Measurements from ENCODE around the gene FNDC4.
A peak's percentile ranks its signal among the peaks of the same experiment; 100 is the strongest.

Gene FNDC4

DNA sequence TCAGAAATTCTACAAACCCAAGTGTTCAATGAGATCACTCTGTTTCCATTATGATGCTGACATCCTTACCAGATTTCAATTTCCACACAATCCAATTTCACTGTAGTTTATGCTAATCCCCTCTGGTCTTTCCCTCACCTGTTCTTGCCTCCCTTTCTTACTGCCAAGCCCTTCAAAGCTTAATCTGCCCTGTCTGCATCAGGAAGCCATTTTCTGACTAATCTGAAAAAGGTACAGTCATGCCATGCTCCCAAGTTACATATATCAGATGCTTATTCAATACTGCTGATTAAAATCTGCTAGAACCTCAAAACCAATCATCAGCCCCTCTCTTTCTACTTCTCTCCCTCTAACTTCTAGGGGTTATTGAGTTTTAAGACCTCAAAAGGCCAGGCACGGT lies 43.9 kb downstream of the FNDC4 start:
- Mint-ChIP-seq H3K4me3 (no peak overlapping the region), H3K9me3 (no peaks in the 10 kb centered on the region), H3K4me1 (no peaks in the 10 kb centered on the region), H3K36me3 (peaks cover 37% of the 10 kb centered on the region), H3K27me3 (no peaks in the 10 kb centered on the region), H3K27ac (no peak overlapping the region)
- no peak for ATAC-seq

DNA sequence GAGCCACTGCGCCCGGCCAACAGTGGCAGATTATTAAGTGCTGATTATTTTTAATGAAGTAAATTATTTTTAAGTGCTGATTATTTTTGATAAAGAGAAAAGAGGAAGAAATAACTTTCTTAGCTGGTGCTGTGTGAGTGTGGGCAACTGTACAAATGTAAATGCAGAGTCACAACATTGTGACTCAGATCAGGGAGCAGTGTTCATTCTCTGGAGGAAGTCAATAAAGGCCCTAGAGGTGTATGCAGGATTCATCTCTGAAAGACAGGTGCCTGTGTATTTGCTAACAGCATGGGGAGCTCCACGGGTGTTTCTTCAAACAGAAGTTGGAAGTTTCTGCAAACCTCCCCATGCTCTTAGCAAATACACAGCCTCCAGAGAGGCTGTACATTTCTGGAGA lies 46.6 kb downstream of the FNDC4 start:
- Mint-ChIP-seq H3K27ac (no peak overlapping the region), H3K36me3 (peaks cover 33% of the 10 kb centered on the region), H3K4me3 (no peak overlapping the region), H3K27me3 (no peaks in the 10 kb centered on the region), H3K9me3 (no peaks in the 10 kb centered on the region), H3K4me1 (no peaks in the 10 kb centered on the region)
- ATAC-seq: no peak

DNA sequence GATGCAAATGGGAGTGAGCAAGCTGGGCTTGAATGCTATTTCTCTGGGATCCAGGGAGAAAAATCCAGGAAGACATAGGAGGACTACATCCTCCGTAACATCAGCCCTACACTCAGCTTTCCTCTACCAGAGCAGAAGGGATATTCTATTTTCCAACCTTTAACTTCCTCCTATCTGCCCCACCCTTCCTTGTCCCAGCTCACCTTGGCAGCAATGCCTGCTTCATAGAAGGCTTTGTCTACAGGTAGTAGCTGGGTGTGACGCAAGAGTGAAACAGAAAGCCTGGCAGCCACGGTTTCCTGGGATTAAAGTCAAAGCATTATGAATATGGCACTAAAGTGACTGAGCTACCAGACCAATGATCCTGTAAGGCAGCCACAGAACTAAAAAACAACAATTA lies 48.9 kb downstream of the FNDC4 start:
- Mint-ChIP-seq H3K36me3 (peaks cover 39% of the 10 kb centered on the region), H3K4me1 (peaks cover 9% of the 10 kb centered on the region), H3K27me3 (no peaks in the 10 kb centered on the region), H3K4me3 (no peak overlapping the region), H3K9me3 (no peaks in the 10 kb centered on the region), H3K27ac (no peak overlapping the region)
- no peak for ATAC-seq

DNA sequence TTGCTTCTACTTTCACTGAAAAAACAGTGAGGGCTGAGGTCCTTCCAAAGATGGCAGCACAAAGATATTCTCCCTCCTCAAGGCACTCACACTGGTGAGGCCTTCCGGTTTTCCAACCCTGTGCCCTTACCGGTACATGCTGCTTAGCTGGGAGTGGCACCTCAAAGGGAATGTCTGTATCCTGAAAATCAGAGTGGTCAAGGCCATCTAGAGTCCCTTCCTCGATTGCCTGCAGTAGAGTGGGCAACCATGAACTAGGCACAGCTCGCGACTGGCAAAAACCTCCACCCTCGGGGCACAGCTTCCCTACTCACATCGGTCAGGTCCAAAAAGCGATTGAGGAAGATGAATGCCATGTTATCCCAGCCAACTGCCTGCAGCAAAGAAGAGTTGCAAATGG lies 49.4 kb downstream of the FNDC4 start:
- Mint-ChIP-seq H3K4me3 (no peak overlapping the region), H3K27me3 (no peaks in the 10 kb centered on the region), H3K9me3 (no peaks in the 10 kb centered on the region), H3K27ac (no peak overlapping the region), H3K4me1 (peaks cover 9% of the 10 kb centered on the region), H3K36me3 (peaks cover 41% of the 10 kb centered on the region)
- no peak for ATAC-seq

DNA sequence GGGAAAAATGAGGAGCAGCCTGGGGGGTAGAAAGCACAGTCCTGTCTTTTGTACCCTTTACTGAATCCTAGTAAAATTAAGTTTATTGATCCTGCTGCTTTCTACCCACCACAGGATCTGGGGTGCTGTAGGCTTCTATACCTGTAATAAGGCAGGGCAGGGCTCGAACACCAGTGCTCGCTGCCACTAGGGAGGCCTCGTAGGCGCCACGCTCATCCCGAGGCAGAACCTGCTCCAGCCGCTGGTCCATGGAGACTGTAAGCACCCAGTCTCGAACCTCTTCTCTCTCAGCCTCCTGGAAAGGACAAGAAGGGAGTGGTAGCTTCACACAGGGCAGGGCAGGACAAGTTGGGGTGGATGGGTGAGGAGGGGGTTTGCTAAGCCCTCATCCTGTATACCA lies 49.8 kb downstream of the FNDC4 start:
- no peak overlapping the region for H3K27ac Mint-ChIP-seq
- no peaks in the 10 kb centered on the region for H3K9me3 Mint-ChIP-seq
- no peak for ATAC-seq

DNA sequence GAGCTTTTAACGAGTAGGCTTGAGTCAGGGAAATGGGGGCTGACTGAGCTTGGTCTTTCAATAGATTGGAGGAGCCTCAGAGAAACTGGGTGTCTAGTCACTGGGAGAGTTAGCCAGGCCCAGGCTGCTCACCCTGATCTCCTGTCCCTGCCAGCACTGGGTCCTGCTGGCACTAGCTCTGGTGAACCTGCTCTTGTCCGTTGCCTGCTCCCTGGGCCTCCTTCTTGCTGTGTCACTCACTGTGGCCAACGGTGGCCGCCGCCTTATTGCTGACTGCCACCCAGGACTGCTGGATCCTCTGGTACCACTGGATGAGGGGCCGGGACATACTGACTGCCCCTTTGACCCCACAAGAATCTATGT lies 52.1 kb downstream of the FNDC4 start:
- ATAC-seq: no peak
- H3K4me3 Mint-ChIP-seq: peak overlapping the region; percentile 18
- H3K9me3 Mint-ChIP-seq: no peaks in the 10 kb centered on the region
- no peaks in the 10 kb centered on the region for H3K27me3 Mint-ChIP-seq
- H3K4me1 Mint-ChIP-seq: peaks cover 9% of the 10 kb centered on the region
- peak overlapping the region; percentile 49 for H3K27ac Mint-ChIP-seq
- peaks cover 54% of the 10 kb centered on the region for H3K36me3 Mint-ChIP-seq

More for the DNA sequence above, 49.8 kb downstream of the FNDC4 start:
- H3K4me3 Mint-ChIP-seq: no peak overlapping the region
- no peaks in the 10 kb centered on the region for H3K27me3 Mint-ChIP-seq
- peaks cover 9% of the 10 kb centered on the region for H3K4me1 Mint-ChIP-seq
- H3K36me3 Mint-ChIP-seq: peaks cover 45% of the 10 kb centered on the region

DNA sequence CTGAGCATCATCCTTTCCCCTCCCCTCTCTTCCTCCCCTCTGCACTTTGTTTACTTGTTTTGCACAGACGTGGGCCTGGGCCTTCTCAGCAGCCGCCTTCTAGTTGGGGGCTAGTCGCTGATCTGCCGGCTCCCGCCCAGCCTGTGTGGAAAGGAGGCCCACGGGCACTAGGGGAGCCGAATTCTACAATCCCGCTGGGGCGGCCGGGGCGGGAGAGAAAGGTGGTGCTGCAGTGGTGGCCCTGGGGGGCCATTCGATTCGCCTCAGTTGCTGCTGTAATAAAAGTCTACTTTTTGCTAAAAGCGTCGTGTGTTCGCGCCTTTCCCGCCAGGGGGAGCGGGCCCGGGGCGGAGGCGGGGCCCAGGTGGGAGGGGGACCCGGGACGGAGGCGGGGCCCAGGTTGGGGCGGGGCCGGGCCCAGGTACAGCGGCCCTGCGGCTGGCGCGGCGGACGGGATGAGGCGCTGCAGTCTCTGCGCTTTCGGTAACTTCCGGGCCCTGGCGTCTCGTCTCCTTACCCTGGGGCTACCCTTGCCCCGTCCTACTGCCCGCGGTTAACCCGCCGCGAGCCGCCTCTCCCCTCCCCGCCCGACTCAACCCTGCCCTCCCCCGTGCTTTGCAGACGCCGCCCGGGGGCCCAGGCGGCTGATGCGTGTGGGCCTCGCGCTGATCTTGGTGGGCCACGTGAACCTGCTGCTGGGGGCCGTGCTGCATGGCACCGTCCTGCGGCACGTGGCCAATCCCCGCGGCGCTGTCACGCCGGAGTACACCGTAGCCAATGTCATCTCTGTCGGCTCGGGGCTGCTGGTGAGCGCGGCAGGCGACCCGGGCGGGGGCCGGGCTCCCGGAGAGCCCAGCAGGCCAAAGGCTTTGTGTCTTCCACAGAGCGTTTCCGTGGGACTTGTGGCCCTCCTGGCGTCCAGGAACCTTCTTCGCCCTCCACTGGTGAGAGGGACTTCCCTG lies 52.8 kb downstream of the FNDC4 start, which contains the start of gene KRTCAP3:
TSS of gene KRTCAP3 (plus strand) at position 424 of the 962 bp plus-strand sequence. CDS start at position 456, 32 bp downstream.
- Mint-ChIP-seq H3K36me3 (peaks cover 51% of the 10 kb centered on the region), H3K9me3 (no peaks in the 10 kb centered on the region)

More for the DNA sequence above, 52.8 kb downstream of the FNDC4 start, which contains the start of gene KRTCAP3:
- ATAC-seq: peak; percentile 88
- H3K27me3 Mint-ChIP-seq: no peaks in the 10 kb centered on the region
- peaks cover 9% of the 10 kb centered on the region for H3K4me1 Mint-ChIP-seq
- peak within 1 kb of the TSS; percentile 42 for H3K4me3 Mint-ChIP-seq
- H3K27ac Mint-ChIP-seq: peak within 1 kb of the TSS; percentile 49

Measured in stimulated activated memory B cell treated with anti-CD40 and anti-IgM and Interleukin-4, amounts not matched to agents 10 μg/mL and 1 μg/mL and 100 μg/mL, for 72 hours (primary cell).